Measurements from ENCODE around the gene KIF3A. TPM values are rescaled to one million over a fixed set of nuclear protein-coding genes. Genes with fewer than 3 reads are reported as not detected.

Gene KIF3A
- total RNA-seq (10 to 100 TPM; 10.5 to 30.0 (median 18.7) TPM), polyA plus RNA-seq (10 to 100 TPM in 1 of 2 donors, 1 to 10 TPM in 1; 7.5 to 11.4 TPM), total RNA-seq (19.9 reads per million, percentile 50 among the genes with 10 or more reads in this experiment)

DNA sequence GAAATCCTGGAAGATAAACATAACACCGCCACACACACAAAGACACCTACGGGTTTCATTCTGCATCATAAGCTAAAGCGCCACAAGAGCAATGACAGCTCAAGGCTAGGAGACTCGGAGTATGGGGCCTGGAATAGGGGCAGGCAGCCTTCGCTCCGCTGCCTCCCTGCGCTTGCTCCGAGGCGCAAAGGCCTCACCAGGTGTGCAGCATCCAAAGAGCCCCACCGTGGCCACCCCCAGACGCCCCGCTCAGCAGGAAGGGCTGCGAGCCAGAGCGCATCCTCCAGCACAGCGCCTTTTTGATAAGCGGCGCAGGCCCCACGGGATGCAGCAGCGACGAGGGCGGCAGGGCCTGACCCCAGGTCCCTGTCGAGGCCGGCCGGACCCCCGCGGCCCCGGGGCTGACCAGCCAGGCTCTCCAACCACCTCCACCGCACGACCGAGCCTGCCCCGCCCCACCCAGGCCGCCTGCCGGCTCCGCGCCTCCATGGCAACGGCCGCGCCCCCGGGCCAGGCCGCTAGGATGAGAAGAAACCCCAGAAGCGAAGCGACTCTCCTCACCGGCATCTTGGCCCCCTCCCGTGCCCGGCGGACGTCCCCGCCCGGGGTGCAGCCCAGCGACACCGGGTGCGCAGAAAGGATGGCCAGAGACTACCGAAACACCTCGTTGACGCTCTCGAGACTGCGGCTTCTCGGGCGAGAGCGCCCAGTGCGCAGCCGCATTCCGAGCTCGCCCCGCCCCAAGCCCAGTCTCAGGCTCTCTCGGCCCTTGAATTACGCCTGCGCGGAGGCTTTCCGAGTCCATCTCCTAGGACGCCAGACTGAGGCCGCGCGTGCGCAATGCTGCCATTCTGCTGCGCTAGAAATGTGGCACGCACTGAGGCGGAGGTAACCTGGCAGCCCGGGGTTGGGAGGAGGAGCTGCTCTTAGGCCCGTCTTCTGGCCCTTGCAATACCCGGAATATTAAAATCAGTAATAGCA, at the start of gene KIF3A:
Gene KIF3A, minus strand, starts transcription at position 694 of the 981 bp plus-strand sequence. Its CDS starts 127 bp downstream, at position 567.
- peaks cover 14 to 52% (median 39%) of the 10 kb centered on the region in 7 donors for H3K4me1 Mint-ChIP-seq
- ChIA-PET CTCF (interaction anchor here (0.8 to 1.5 kb wide), 3 partner anchors 9 to 133 kb away, joined by 4 read pairs; no protein-coding TSS in a partner anchor), POLR2A (interaction anchor here (0.8 to 2.7 kb wide), 6 partner anchors 10 to 368 kb away, joined by 3 to 48 read pairs (median 4); partner anchors contain the start of genes CCNI2, GDF9, RAD50 and SLC22A5)
- H3K36me3 Mint-ChIP-seq: peaks cover 0 to 14% (median 6%) of the 10 kb centered on the region in 5 donors
- peaks cover 0 to 18% (median 2%) of the 10 kb centered on the region in 5 donors for H3K27me3 Mint-ChIP-seq
- Histone ChIP-seq H3K4me3 (ENCODE audit: low read length) (peak within 1 kb of the TSS; percentile 96), H3K27ac (ENCODE audit: low read depth, low read length) (peak within 1 kb of the TSS; percentile 78), H3K27me3 (ENCODE audit: control insufficient read depth in 2 of 2, insufficient read depth in 2 of 2, low read length in 2 of 2) (no peaks in the 10 kb centered on the region), H3K36me3 (ENCODE audit: control insufficient read depth in 2 of 3, insufficient read depth in 3 of 3, low read length in 3 of 3) (peaks cover 0 to 7% (median 0%) of the 10 kb centered on the region in 3 experiments), H3K9me3 (ENCODE audit: control insufficient read depth in 2 of 3, low read length in 3 of 3) (no peaks in the 10 kb centered on the region), H3K4me1 (ENCODE audit: control insufficient read depth in 2 of 2, insufficient read depth in 2 of 2, low read length in 2 of 2) (peaks cover 13 to 18% of the 10 kb centered on the region in 2 donors)
- DNase-seq (peak; percentile 93 to 98 (median 97)), ATAC-seq (peak; percentile 95)
- intact Hi-C loops (cut with micrococcal nuclease): loop anchor here (1.0 to 10.0 kb wide), 16 partner anchors 10 to 2000 kb away; partner anchors contain the start of genes CCNI2 (in 2 of the 2), GDF9 (in 2 of the 2), RAD50 (in 2 of the 2) and SEPTIN8 (in 2 of the 2)
- H3K9me3 Mint-ChIP-seq: no peaks in the 10 kb centered on the region
- peak within 1 kb of the TSS; percentile 87 to 94 (median 92) for H3K4me3 Mint-ChIP-seq
- H3K27ac Mint-ChIP-seq: peak within 1 kb of the TSS; percentile 84 to 94 (median 92)

DNA sequence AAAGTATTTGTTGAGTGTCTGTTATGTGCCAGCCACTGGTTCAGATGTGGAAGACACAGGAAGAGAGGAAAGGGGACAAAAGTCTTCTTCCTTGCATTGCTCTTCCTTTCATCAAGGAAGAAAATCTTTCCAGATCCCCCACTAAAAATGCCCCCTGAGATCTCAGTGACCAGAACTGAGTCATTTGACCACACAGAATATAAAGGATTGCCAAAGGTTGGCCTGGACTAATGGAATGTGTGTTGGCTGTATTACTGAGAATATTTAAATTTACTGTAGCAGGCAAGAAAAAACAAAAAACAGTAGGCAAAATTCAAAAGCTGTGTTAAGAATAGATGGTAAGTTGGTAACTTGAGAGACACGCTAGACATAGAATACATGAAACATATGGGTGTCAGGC, 49.7 kb upstream of the KIF3A start:
- H3K4me3 Mint-ChIP-seq: no peak overlapping the region
- Histone ChIP-seq H3K9me3 (ENCODE audit: control insufficient read depth in 2 of 3, low read length in 3 of 3) (no peaks in the 10 kb centered on the region), H3K27ac (ENCODE audit: low read depth, low read length) (no peak overlapping the region), H3K4me1 (ENCODE audit: control insufficient read depth in 2 of 2, insufficient read depth in 2 of 2, low read length in 2 of 2) (no peaks in the 10 kb centered on the region), H3K4me3 (ENCODE audit: low read length) (no peak overlapping the region), H3K36me3 (ENCODE audit: control insufficient read depth in 2 of 3, insufficient read depth in 3 of 3, low read length in 3 of 3) (no peaks in the 10 kb centered on the region), H3K27me3 (ENCODE audit: control insufficient read depth in 2 of 2, insufficient read depth in 2 of 2, low read length in 2 of 2) (no peaks in the 10 kb centered on the region)
- ATAC-seq (no peak), DNase-seq (no peak)
- no peaks in the 10 kb centered on the region for H3K36me3 Mint-ChIP-seq
- no peak overlapping the region for H3K27ac Mint-ChIP-seq
- H3K9me3 Mint-ChIP-seq: no peaks in the 10 kb centered on the region
- H3K27me3 Mint-ChIP-seq: peaks cover 20 to 39% (median 29%) of the 10 kb centered on the region in 5 donors
- CTCF ChIA-PET: interaction anchor here (1.3 kb wide), 1 partner anchor 10 kb away, joined by 4 read pairs; no protein-coding TSS in a partner anchor
- peaks cover 0 to 11% (median 0%) of the 10 kb centered on the region in 7 donors for H3K4me1 Mint-ChIP-seq
- intact Hi-C loops (cut with micrococcal nuclease): no loop called here
- POLR2A ChIA-PET: no interaction called here

DNA sequence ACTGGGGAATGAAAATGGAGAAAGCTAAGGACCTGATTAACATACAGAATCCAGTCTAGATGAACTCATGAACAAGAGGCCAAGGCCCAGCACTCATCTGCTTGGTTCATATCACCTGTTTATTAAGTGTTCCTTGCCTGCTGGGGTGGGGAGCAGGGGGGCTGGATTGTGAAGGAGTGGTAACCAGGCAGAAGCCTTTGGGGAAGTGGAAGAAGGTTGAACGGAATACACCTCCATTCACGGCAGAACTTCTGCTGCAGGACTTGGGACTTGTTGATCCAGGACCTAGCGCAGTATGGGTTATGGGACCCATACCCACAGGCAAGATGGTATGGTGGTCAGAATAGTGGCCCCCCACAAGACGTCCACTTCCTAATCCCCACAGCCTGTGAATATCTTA, 48.5 kb upstream of the KIF3A start:
- Histone ChIP-seq H3K27me3 (ENCODE audit: control insufficient read depth in 2 of 2, insufficient read depth in 2 of 2, low read length in 2 of 2) (no peaks in the 10 kb centered on the region), H3K4me3 (ENCODE audit: low read length) (no peak overlapping the region), H3K4me1 (ENCODE audit: control insufficient read depth in 2 of 2, insufficient read depth in 2 of 2, low read length in 2 of 2) (no peaks in the 10 kb centered on the region), H3K9me3 (ENCODE audit: control insufficient read depth in 2 of 3, low read length in 3 of 3) (no peaks in the 10 kb centered on the region), H3K36me3 (ENCODE audit: control insufficient read depth in 2 of 3, insufficient read depth in 3 of 3, low read length in 3 of 3) (no peaks in the 10 kb centered on the region), H3K27ac (ENCODE audit: low read depth, low read length) (no peak overlapping the region)
- no peak for DNase-seq
- ATAC-seq: no peak
- Mint-ChIP-seq H3K27ac (no peak overlapping the region), H3K27me3 (peaks cover 26 to 51% (median 34%) of the 10 kb centered on the region in 5 donors), H3K4me3 (no peak overlapping the region), H3K36me3 (no peaks in the 10 kb centered on the region), H3K9me3 (no peaks in the 10 kb centered on the region), H3K4me1 (peaks cover 0 to 18% (median 5%) of the 10 kb centered on the region in 7 donors)
- ChIA-PET POLR2A (interaction anchor here (0.6 kb wide), 1 partner anchor 96 kb away, joined by 4 read pairs; no protein-coding TSS in a partner anchor), CTCF (no interaction called here)
- intact Hi-C loops (cut with micrococcal nuclease): no loop called here

DNA sequence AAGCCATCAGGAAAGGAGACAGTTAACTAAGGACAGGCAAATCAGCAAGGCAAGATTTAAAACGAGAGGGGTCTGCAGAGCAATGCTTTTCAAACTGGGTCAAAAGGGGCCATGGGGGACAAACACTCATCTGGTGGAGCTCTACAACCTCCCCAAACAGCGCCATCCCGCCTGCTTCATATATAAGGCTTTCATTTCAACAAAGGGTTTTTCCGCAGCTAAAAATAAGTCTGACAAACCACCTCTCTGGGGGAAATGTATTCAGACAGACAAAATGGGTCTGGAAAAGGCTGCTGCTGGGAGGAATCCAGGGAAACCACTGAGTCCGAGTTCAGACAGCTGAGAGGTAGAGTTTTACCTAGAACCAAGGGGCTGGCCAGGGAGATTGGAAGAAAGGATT, 48.0 kb upstream of the KIF3A start:
- H3K4me1 Mint-ChIP-seq: peaks cover 0 to 20% (median 8%) of the 10 kb centered on the region in 7 donors
- no peak overlapping the region for H3K27ac Mint-ChIP-seq
- ATAC-seq: no peak
- POLR2A ChIA-PET: interaction anchor here (0.6 kb wide), 1 partner anchor 97 kb away, joined by 4 read pairs; no protein-coding TSS in a partner anchor
- H3K9me3 ChIP-seq (ENCODE audit: control insufficient read depth in 2 of 3, low read length in 3 of 3): no peaks in the 10 kb centered on the region
- no peaks in the 10 kb centered on the region for H3K4me1 ChIP-seq (ENCODE audit: control insufficient read depth in 2 of 2, insufficient read depth in 2 of 2, low read length in 2 of 2)
- CTCF ChIA-PET: interaction anchor here (1.1 kb wide), 1 partner anchor 35 kb away, joined by 3 read pairs; no protein-coding TSS in a partner anchor
- no peak overlapping the region for H3K4me3 ChIP-seq (ENCODE audit: low read length)
- intact Hi-C loops (cut with micrococcal nuclease): no loop called here
- H3K36me3 Mint-ChIP-seq: no peaks in the 10 kb centered on the region
- H3K36me3 ChIP-seq (ENCODE audit: control insufficient read depth in 2 of 3, insufficient read depth in 3 of 3, low read length in 3 of 3): no peaks in the 10 kb centered on the region
- H3K4me3 Mint-ChIP-seq: no peak overlapping the region
- no peak for DNase-seq
- H3K27ac ChIP-seq (ENCODE audit: low read depth, low read length): no peak overlapping the region
- peaks cover 23 to 51% (median 39%) of the 10 kb centered on the region in 5 donors for H3K27me3 Mint-ChIP-seq
- no peaks in the 10 kb centered on the region for H3K27me3 ChIP-seq (ENCODE audit: control insufficient read depth in 2 of 2, insufficient read depth in 2 of 2, low read length in 2 of 2)
- no peaks in the 10 kb centered on the region for H3K9me3 Mint-ChIP-seq

DNA sequence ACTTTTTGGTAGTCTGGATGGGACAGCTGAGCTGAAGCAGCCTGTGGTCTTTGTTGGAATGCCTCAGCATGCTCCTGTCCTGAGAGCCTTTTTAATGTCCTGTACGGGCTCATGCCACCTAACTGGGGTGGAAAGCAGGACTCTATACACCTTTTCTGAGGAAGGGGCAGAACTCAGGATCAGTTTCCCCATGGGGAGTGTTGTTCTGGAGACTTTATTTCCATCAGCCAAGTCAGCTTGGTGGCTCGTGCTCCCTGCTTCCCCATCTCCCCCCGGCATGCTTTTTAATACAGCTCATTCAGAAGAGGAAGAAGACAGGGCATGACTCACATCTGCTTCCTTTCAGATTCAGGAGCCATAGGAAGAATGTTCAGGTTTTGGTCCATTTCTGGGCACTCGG, 44.8 kb upstream of the KIF3A start:
- Mint-ChIP-seq H3K4me3 (no peak overlapping the region), H3K36me3 (peaks cover 0 to 3% (median 0%) of the 10 kb centered on the region in 5 donors), H3K27ac (no peak overlapping the region), H3K4me1 (peaks cover 0 to 35% (median 17%) of the 10 kb centered on the region in 7 donors), H3K27me3 (peaks cover 42 to 67% (median 61%) of the 10 kb centered on the region in 5 donors), H3K9me3 (no peaks in the 10 kb centered on the region)
- Histone ChIP-seq H3K36me3 (ENCODE audit: control insufficient read depth in 2 of 3, insufficient read depth in 3 of 3, low read length in 3 of 3) (no peaks in the 10 kb centered on the region), H3K27me3 (ENCODE audit: control insufficient read depth in 2 of 2, insufficient read depth in 2 of 2, low read length in 2 of 2) (peaks cover 0 to 8% of the 10 kb centered on the region in 2 donors), H3K9me3 (ENCODE audit: control insufficient read depth in 2 of 3, low read length in 3 of 3) (no peaks in the 10 kb centered on the region), H3K27ac (ENCODE audit: low read depth, low read length) (no peak overlapping the region), H3K4me3 (ENCODE audit: low read length) (no peak overlapping the region), H3K4me1 (ENCODE audit: control insufficient read depth in 2 of 2, insufficient read depth in 2 of 2, low read length in 2 of 2) (peaks cover 7 to 8% of the 10 kb centered on the region in 2 donors)
- ChIA-PET POLR2A (interaction anchor here (0.5 kb wide), 1 partner anchor 27 kb away, joined by 3 read pairs; no protein-coding TSS in a partner anchor), CTCF (no interaction called here)
- DNase-seq: no peak
- intact Hi-C loops (cut with micrococcal nuclease): no loop called here
- peak; percentile 60 for ATAC-seq

DNA sequence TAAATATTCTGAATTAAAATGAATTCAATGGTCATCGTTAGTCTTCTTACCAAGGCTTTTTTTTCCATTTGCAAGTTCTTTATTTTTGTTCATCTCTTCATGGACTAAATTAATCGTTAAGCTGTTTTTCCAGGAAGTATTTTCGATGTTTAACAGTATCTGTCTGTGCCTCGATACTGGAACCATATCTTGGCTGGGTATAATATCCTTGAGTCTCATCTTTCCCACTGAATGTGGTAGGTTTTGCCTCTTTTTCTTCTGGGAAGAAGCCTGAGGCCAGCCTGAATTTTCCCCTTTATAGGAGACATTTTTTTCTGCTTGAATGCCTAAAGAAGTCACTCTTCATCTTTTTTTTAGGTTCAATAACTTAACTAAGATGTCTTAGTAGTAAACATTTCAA, 43.7 kb upstream of the KIF3A start:
- Histone ChIP-seq H3K4me1 (ENCODE audit: control insufficient read depth in 2 of 2, insufficient read depth in 2 of 2, low read length in 2 of 2) (peaks cover 7 to 14% of the 10 kb centered on the region in 2 donors), H3K4me3 (ENCODE audit: low read length) (no peak overlapping the region), H3K27ac (ENCODE audit: low read depth, low read length) (no peak overlapping the region), H3K27me3 (ENCODE audit: control insufficient read depth in 2 of 2, insufficient read depth in 2 of 2, low read length in 2 of 2) (peaks cover 0 to 8% of the 10 kb centered on the region in 2 donors), H3K9me3 (ENCODE audit: control insufficient read depth in 2 of 3, low read length in 3 of 3) (no peaks in the 10 kb centered on the region), H3K36me3 (ENCODE audit: control insufficient read depth in 2 of 3, insufficient read depth in 3 of 3, low read length in 3 of 3) (no peaks in the 10 kb centered on the region)
- POLR2A ChIA-PET: no interaction called here
- no peak overlapping the region for H3K4me3 Mint-ChIP-seq
- peaks cover 0 to 3% (median 0%) of the 10 kb centered on the region in 5 donors for H3K36me3 Mint-ChIP-seq
- no peaks in the 10 kb centered on the region for H3K9me3 Mint-ChIP-seq
- CTCF ChIA-PET: no interaction called here
- ATAC-seq (no peak), DNase-seq (no peak)
- H3K27me3 Mint-ChIP-seq: peaks cover 42 to 65% (median 57%) of the 10 kb centered on the region in 5 donors
- intact Hi-C loops (cut with micrococcal nuclease): no loop called here
- H3K27ac Mint-ChIP-seq: no peak overlapping the region
- peaks cover 0 to 38% (median 19%) of the 10 kb centered on the region in 7 donors for H3K4me1 Mint-ChIP-seq

Measured in naive thymus-derived CD4-positive, alpha-beta T cell (primary cell).